GM19438 (cell line): ENCODE measurements around the gene CFAP65.

ENCODE experiments used
- ATAC-seq: cut with Tn5 transposase; IDR thresholded peaks from one replicate; pipeline ENCODE4 v1.9.1; 2021; ENCODE audit warnings: low read depth; ENCODE audit not compliant: unreplicated experiment

Gene CFAP65

DNA sequence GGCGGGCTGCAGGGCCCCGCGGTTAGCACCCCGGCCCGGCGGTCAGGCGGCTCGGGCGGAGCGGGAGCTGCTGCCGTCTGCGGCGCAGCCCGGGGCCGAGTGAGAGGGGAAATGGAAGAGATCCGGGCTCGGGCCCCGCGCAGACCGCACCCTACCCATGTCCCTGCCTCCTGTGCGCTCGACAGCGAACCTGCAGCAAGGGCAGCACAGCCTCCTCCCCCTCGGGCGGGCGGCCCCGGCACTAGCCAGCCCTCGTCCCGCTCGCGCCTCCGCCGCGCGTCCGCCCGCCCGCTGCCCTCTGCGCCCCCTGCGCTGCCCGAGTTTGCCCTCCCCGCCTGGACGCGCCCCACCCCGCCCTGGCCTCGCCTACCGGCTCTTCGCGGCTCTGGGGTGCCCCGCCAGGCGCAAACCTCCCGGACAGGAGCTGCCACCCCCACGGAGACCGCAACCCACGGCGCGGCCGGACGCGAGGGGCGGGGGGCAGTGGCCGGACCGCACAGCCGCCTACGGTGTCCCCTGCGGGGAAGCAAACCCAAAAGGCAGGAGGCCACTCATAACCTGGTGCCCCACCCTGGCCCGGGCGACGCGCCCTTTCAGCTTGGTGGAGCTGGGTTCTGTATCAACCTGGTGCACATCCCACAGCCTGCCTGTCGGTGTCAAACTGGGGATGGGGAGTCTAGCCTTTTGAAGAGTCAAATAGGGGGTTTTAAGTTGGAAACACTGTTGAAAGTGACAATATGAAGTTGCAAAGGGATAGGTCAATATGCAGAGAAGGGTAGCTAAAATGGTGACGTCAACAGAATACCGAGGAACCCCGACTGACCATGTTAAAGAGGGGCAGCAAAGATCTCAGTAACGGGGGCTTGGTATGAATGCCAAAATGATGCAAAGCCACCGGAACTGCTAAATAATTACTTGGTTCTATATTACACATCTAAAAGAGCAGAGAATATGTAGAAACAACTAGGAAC, 19.8 kb upstream of the CFAP65 start, which contains the start of gene IHH:
IHH (minus strand) TSS at position 101 of the 971 bp plus-strand sequence. CDS start 454 bp downstream, outside the sequence.
- no peak for ATAC-seq

GRCh38 chr2:219059725-219060682, 18.7 kb upstream of the CFAP65 start:
- ATAC-seq = no peak

DNA sequence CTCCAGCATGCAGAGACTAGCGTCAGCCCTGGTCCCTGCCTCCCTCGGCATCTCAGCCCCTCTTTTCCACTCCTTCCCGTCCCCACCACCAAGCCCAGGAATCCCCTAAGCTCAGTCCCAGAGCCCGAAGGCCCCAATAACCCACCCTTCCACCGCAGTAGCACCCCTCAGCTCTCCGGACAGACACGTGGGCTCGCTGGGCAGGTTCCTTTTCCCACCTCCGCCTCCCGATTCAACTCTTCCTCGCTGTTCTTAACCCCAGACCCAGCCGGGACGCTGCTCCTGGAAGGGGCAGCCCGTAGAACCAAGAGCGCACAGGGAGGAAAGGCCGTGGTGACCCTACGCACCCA, 18.0 kb upstream of the CFAP65 start:
- ATAC-seq = no peak

GRCh38 chr2:219058541-219059374, 17.4 kb upstream of the CFAP65 start:
- ATAC-seq = no peak

DNA sequence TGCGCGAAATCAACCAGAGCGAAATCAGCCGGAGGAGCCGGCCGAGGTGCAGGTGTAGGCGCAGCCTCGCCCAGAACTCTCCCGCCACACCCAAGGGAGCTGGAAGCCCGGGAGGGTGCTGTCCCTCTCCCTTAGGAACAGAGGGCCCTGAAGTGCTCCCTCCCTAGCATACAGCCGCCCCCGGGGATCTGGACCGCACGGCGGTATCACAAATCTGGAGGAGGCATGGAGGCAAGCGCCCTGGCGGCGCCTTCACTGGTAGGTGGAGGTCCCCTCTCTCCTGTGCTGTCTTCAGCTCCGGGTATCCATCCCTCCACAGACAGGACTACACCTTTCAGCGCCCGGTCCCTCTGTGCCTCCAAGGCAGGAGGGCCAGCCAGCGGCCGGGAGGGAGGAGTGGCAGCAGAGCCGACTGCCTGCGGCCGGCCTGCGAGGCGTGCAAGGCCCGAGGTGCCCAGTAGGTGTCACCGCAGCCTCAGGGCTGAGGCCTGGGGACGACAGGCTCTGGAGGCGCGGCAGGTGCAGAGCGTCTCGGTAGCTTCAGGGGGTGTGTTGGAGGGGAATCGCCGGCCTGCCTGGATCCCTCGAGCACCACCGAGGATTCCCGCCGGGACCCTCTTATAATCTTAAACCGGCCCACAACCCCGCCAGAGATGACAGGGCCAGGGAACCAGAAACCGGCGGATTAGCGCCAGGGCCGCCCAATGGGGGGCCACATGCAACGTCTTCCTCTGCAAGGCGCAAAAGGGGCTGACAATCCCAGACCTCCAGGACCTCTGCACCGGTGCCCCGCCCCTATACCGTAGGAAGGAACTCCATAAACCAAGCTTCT, 16.6 kb upstream of the CFAP65 start:
- ATAC-seq = peak; percentile 91

GRCh38 chr2:219056896-219057708, 15.8 kb upstream of the CFAP65 start:
- ATAC-seq = no peak

DNA sequence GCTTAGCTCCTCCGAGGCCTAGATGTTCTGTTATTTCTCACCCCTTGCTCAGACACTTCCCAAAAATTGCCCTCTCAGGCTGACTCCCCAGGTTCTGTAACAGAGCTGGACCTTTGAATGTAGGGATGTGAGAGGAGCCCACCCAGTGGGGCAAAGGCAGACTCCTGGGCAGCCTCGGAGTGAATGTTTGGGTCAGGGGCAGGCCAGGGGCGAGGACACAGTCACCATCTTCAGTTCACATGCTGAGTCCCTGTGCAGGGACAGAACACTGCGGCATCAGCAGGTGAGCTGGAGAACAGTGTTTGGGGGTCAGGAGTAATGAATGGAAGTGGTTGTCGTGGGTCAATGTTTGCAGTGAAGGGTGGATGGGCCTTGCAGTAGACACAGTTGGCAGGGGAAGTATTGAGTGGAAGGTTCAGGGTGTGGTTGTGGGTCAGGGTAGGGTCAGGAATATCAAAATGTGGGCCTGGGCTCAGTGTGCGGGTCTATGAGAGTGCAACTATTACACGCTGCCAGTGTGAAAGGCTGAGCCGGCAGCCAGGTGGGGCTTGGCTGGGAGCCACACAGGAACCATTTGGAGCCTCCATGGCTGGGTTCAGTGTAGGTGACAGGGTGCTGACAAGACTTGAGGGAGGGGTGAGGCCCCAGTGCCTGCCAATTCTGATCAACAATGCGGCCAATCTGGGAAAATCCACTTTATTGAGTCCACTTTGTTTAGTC, 15.0 kb upstream of the CFAP65 start:
- ATAC-seq = no peak

DNA sequence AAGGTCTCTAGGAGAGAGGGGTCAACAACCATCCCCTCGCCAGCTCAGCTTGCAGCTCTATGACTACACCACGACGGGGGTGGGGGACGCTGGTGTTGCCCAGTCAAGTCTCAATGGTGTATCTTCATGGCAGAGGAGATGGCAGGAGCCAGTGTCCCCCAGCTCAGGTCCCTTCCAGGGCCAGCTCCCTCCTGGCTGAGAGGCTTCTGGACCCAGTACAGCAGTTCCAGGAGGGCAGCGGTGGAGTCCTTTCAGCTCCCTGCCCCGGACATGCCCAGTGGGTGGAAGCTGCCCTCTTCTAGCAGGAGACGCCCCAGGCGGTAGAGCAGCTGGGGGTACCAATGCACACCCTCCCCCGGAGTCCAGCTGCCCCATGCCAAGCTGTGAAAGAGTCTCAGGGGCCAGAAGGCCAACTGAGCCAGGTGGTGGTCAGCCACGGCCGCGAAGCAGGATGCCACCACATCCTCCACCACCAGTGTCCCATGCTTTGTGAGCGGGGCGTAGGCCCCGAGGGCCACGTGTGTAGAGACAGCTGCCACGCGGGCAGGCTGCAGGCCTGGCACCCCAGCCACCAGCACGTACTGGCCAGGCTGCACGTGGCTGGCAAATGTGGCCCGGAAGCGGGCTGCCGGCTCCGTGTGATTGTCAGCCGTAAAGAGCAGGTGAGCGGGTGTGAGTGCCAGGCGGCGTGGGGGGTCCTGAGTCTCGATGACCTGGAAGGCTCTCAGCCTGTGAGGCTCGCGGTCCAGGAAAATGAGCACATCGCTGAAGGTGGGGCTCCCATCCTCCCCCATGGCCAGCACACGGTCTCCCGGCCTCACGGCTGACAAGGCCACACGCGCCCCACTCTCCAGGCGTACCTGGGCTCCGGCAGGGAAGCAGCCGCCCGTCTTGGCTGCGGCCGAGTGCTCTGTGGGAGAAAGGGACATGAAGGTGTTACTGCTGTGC, 13.9 kb upstream of the CFAP65 start:
- no peak for ATAC-seq

DNA sequence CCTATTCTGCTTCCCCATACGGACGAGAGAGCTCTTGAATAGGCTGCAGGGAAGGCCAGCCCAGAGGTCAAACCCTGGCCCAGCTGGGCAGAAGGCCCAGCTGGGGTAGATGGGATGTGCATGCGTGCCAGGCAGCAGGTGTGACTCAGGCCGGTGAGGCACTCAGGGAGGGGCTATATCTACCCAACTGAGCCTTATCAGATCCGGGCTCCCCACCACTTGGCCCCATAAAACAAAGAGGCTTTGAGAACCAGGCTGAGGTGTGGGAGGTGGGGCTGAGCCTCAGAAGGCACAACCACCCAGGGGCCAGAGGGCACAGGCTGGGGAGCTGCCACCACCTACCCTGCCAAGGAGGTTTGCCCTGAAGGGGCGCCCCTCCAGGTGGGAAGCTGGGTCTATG, 8.0 kb upstream of the CFAP65 start:
- ATAC-seq = no peak

DNA sequence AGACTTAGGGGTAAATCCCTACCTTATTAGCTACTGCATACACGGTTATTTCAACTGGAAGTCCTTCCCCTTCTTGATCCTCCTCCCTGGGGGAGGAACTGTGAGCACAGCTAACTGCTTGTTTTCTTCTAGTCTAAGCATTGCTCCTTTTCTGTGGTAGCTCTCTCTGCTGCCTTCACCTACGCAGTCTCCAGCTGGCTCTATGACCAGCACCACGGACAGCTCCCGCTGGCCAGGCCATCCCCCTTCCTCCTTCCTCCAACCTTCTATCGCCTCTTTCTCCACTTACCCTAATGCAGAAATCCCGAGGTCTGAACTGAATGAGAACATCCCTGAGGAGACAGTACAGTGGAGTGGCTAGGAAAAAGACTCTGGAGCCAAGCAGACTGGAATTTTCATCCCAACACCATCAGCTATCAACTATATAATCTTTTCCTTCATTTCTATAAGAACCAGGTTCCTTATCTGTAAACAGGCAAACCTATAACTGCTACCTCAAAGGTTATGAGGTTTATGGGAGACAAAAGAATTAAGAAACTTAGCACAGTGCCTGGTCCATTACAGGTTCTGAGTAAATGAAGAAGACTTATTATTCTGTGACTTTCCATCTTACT, 4.7 kb upstream of the CFAP65 start:
- ATAC-seq = no peak

- ATAC-seq = no peak
Measured at GRCh38 chr2:219042750-219043149, 1.4 kb upstream of the CFAP65 start.

GRCh38 chr2:219042157-219042556, 841 bp upstream of the CFAP65 start:
- ATAC-seq = no peak

DNA sequence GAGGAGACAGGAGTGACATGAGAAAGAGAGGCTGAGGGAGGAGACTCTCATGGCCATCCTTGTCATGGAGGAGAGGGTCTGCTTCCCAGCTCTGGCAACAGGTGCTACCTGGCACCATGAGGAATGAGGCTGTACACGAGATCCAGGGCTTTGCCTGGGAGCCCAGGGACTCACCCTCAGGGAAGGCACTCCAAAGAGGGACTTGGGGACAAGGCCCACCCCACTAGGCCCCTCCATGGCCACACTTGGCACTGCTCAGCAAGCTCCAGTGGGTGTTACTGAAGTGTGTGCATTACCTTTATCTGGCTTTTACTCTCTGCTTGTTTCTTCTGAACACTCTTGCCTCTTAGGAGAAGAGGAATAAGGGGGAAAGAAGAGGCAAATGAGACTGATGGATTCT, 2.7 kb downstream of the CFAP65 start:
- no peak for ATAC-seq

GRCh38 chr2:219037783-219038499, 3.4 kb downstream of the CFAP65 start:
- no peak for ATAC-seq

- ATAC-seq = no peak
Measured at GRCh38 chr2:219035942-219036341, 5.4 kb downstream of the CFAP65 start.

GRCh38 chr2:219034823-219035222, 6.5 kb downstream of the CFAP65 start:
- ATAC-seq = no peak
